ENCODE measurements around the gene ZFR2.
"Not testable (repeated sequence)": the region's sequence is repeated elsewhere in the genome, so short reads cannot be mapped to it uniquely, and the experiment has no call there.

The ZFR2 gene

GRCh38 chr19:3825286-3825956 lies 43.4 kb downstream of the ZFR2 start:
- Histone ChIP-seq H3K4me3 (ENCODE audit: low read length) (no peak overlapping the region), H3K36me3 (ENCODE audit: insufficient read depth, low read length) (no peaks in the 10 kb centered on the region)

GRCh38 chr19:3823350-3823713 lies 45.5 kb downstream of the ZFR2 start:
- H3K36me3 ChIP-seq (ENCODE audit: insufficient read depth, low read length) = no peaks in the 10 kb centered on the region
- H3K4me3 ChIP-seq (ENCODE audit: low read length) = no peak overlapping the region
- no peaks in the 10 kb centered on the region for H3K9me3 ChIP-seq (ENCODE audit: low read length)
- H3K4me1 ChIP-seq (ENCODE audit: insufficient read depth, low read length) = no peaks in the 10 kb centered on the region
- no peak overlapping the region for H2AFZ ChIP-seq (ENCODE audit: low read depth, low read length)
- peaks cover 13% of the 10 kb centered on the region for H3K27me3 ChIP-seq (ENCODE audit: insufficient read depth, low read length)

More at GRCh38 chr19:3825286-3825956, 43.4 kb downstream of the ZFR2 start:
- Histone ChIP-seq H3K9me3 (ENCODE audit: low read length) (no peaks in the 10 kb centered on the region), H3K4me1 (ENCODE audit: insufficient read depth, low read length) (no peaks in the 10 kb centered on the region), H3K27me3 (ENCODE audit: insufficient read depth, low read length) (peaks cover 12% of the 10 kb centered on the region), H2AFZ (ENCODE audit: low read depth, low read length) (no peak overlapping the region)

GRCh38 chr19:3822683-3823349 lies 46.0 kb downstream of the ZFR2 start:
- Histone ChIP-seq H3K27me3 (ENCODE audit: insufficient read depth, low read length) (peaks cover 13% of the 10 kb centered on the region), H3K4me1 (ENCODE audit: insufficient read depth, low read length) (no peaks in the 10 kb centered on the region), H3K36me3 (ENCODE audit: insufficient read depth, low read length) (no peaks in the 10 kb centered on the region), H2AFZ (ENCODE audit: low read depth, low read length) (no peak overlapping the region), H3K9me3 (ENCODE audit: low read length) (no peaks in the 10 kb centered on the region), H3K4me3 (ENCODE audit: low read length) (no peak overlapping the region)

- Histone ChIP-seq H3K9me3 (ENCODE audit: low read length) (no peaks in the 10 kb centered on the region), H3K36me3 (ENCODE audit: insufficient read depth, low read length) (no peaks in the 10 kb centered on the region), H3K4me1 (ENCODE audit: insufficient read depth, low read length) (no peaks in the 10 kb centered on the region), H3K27me3 (ENCODE audit: insufficient read depth, low read length) (peaks cover 13% of the 10 kb centered on the region), H2AFZ (ENCODE audit: low read depth, low read length) (no peak overlapping the region), H3K4me3 (ENCODE audit: low read length) (no peak overlapping the region)
Measured at GRCh38 chr19:3821857-3822364, 46.9 kb downstream of the ZFR2 start.

GRCh38 chr19:3821156-3821555 lies 47.7 kb downstream of the ZFR2 start:
- Histone ChIP-seq H3K4me1 (ENCODE audit: insufficient read depth, low read length) (no peaks in the 10 kb centered on the region), H3K9me3 (ENCODE audit: low read length) (no peaks in the 10 kb centered on the region), H3K27me3 (ENCODE audit: insufficient read depth, low read length) (peaks cover 12% of the 10 kb centered on the region), H3K4me3 (ENCODE audit: low read length) (no peak overlapping the region), H3K36me3 (ENCODE audit: insufficient read depth, low read length) (no peaks in the 10 kb centered on the region), H2AFZ (ENCODE audit: low read depth, low read length) (no peak overlapping the region)

GRCh38 chr19:3819989-3820388 lies 48.8 kb downstream of the ZFR2 start:
- Histone ChIP-seq H3K4me1 (ENCODE audit: insufficient read depth, low read length) (no peaks in the 10 kb centered on the region), H3K27me3 (ENCODE audit: insufficient read depth, low read length) (peaks cover 4% of the 10 kb centered on the region), H3K4me3 (ENCODE audit: low read length) (no peak overlapping the region), H2AFZ (ENCODE audit: low read depth, low read length) (no peak overlapping the region), H3K36me3 (ENCODE audit: insufficient read depth, low read length) (no peaks in the 10 kb centered on the region), H3K9me3 (ENCODE audit: low read length) (no peaks in the 10 kb centered on the region)

GRCh38 chr19:3818918-3819317 lies 49.9 kb downstream of the ZFR2 start:
- Histone ChIP-seq H2AFZ (ENCODE audit: low read depth, low read length) (no peak overlapping the region), H3K36me3 (ENCODE audit: insufficient read depth, low read length) (no peaks in the 10 kb centered on the region), H3K9me3 (ENCODE audit: low read length) (no peaks in the 10 kb centered on the region), H3K4me3 (ENCODE audit: low read length) (no peak overlapping the region), H3K27me3 (ENCODE audit: insufficient read depth, low read length) (peaks cover 4% of the 10 kb centered on the region), H3K4me1 (ENCODE audit: insufficient read depth, low read length) (no peaks in the 10 kb centered on the region)

- no peaks in the 10 kb centered on the region for H3K4me1 ChIP-seq (ENCODE audit: insufficient read depth, low read length)
- H3K4me3 ChIP-seq (ENCODE audit: low read length) = no peak overlapping the region
- no peaks in the 10 kb centered on the region for H3K9me3 ChIP-seq (ENCODE audit: low read length)
- H3K36me3 ChIP-seq (ENCODE audit: insufficient read depth, low read length) = no peaks in the 10 kb centered on the region
- H2AFZ ChIP-seq (ENCODE audit: low read depth, low read length) = no peak overlapping the region
- H3K27me3 ChIP-seq (ENCODE audit: insufficient read depth, low read length) = peaks cover 4% of the 10 kb centered on the region
Measured at GRCh38 chr19:3818466-3818865, 50.4 kb downstream of the ZFR2 start.

- no peak overlapping the region for H3K4me3 ChIP-seq (ENCODE audit: low read length)
- H3K9me3 ChIP-seq (ENCODE audit: low read length) = no peaks in the 10 kb centered on the region
- H3K27me3 ChIP-seq (ENCODE audit: insufficient read depth, low read length) = peaks cover 4% of the 10 kb centered on the region
- H2AFZ ChIP-seq (ENCODE audit: low read depth, low read length) = no peak overlapping the region
- no peaks in the 10 kb centered on the region for H3K4me1 ChIP-seq (ENCODE audit: insufficient read depth, low read length)
- H3K36me3 ChIP-seq (ENCODE audit: insufficient read depth, low read length) = no peaks in the 10 kb centered on the region
Measured at GRCh38 chr19:3817761-3818160, 51.1 kb downstream of the ZFR2 start.

- H2AFZ ChIP-seq (ENCODE audit: low read depth, low read length) = no peak overlapping the region
- no peaks in the 10 kb centered on the region for H3K9me3 ChIP-seq (ENCODE audit: low read length)
- H3K27me3 ChIP-seq (ENCODE audit: insufficient read depth, low read length) = peaks cover 4% of the 10 kb centered on the region
- H3K4me3 ChIP-seq (ENCODE audit: low read length) = no peak overlapping the region
- no peaks in the 10 kb centered on the region for H3K36me3 ChIP-seq (ENCODE audit: insufficient read depth, low read length)
- H3K4me1 ChIP-seq (ENCODE audit: insufficient read depth, low read length) = no peaks in the 10 kb centered on the region
Measured at GRCh38 chr19:3816566-3817218, 52.1 kb downstream of the ZFR2 start.

- not testable (repeated sequence) for H3K27me3 ChIP-seq (ENCODE audit: insufficient read depth, low read length); H3K4me1 ChIP-seq (ENCODE audit: insufficient read depth, low read length); H3K36me3 ChIP-seq (ENCODE audit: insufficient read depth, low read length); H3K4me3 ChIP-seq (ENCODE audit: low read length); H3K9me3 ChIP-seq (ENCODE audit: low read length); H2AFZ ChIP-seq (ENCODE audit: low read depth, low read length)
Measured at GRCh38 chr19:3816148-3816547, 52.7 kb downstream of the ZFR2 start.

- Histone ChIP-seq H3K9me3 (ENCODE audit: low read length) (no peaks in the 10 kb centered on the region), H3K4me1 (ENCODE audit: insufficient read depth, low read length) (no peaks in the 10 kb centered on the region)
Measured at GRCh38 chr19:3814648-3815047, 54.2 kb downstream of the ZFR2 start.

More at GRCh38 chr19:3814648-3815047, 54.2 kb downstream of the ZFR2 start:
- Histone ChIP-seq H3K4me3 (ENCODE audit: low read length) (no peak overlapping the region), H3K36me3 (ENCODE audit: insufficient read depth, low read length) (no peaks in the 10 kb centered on the region), H3K27me3 (ENCODE audit: insufficient read depth, low read length) (no peaks in the 10 kb centered on the region), H2AFZ (ENCODE audit: low read depth, low read length) (no peak overlapping the region)
